ENCODE data around the gene CD2.

DNA sequence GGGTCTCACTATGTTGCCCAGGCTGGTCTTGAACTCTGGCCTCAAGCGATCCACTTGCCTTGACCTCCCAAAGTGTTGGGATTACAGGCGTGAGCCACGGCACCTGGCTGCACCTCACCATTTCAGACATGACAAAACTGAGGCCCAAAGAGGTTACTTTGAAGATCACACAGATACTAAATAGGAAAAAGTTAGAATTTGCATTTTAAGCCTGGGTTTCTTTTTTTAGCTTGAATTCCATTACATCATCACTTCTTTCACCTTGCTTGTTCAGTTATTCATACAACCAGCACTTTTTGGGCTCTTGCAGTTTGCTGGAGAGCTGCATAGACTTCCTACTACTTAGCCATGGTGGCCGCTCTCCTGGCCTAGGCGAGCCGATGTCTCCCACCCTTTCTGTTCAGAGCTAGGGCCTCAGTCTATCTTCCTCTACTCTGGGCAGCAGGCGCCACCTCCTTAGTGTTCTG lies 16.3 kb upstream of the CD2 start:
- TF ChIP-seq, protein P1, sequence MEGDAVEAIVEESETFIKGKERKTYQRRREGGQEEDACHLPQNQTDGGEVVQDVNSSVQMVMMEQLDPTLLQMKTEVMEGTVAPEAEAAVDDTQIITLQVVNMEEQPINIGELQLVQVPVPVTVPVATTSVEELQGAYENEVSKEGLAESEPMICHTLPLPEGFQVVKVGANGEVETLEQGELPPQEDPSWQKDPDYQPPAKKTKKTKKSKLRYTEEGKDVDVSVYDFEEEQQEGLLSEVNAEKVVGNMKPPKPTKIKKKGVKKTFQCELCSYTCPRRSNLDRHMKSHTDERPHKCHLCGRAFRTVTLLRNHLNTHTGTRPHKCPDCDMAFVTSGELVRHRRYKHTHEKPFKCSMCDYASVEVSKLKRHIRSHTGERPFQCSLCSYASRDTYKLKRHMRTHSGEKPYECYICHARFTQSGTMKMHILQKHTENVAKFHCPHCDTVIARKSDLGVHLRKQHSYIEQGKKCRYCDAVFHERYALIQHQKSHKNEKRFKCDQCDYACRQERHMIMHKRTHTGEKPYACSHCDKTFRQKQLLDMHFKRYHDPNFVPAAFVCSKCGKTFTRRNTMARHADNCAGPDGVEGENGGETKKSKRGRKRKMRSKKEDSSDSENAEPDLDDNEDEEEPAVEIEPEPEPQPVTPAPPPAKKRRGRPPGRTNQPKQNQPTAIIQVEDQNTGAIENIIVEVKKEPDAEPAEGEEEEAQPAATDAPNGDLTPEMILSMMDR (IDR thresholded peaks at IDR 0.05; ENCODE audit: low read depth, low read length): no peak
- no peak for TF ChIP-seq POLR2A (IDR thresholded peaks at IDR 0.05; ENCODE audit: extremely low read depth, insufficient read length)

Measured in NB4 (cell line).